A549 (cell line): ENCODE measurements around the gene ARHGEF26. TPM values are rescaled to one million over a fixed set of nuclear protein-coding genes. Genes with fewer than 3 reads are reported as not detected.

ENCODE experiments used
- ATAC-seq, 2 experiments: fragments of 200-7000 bp in 1 of 2; fragments of >200 bp in 1 of 2; cut with Nextera tagmentation in 1 of 2; cut with Tn5 transposase in 1 of 2; 3 replicates each; pipeline versions ENCODE4 v1.8.0 to v1.9.1; 2018 to 2020; ENCODE audit warnings: mild to moderate bottlenecking in 1 of 2, moderate library complexity in 1 of 2
- CTCF ChIA-PET: fragments of 300-600 bp; sonication (Branson Sonifier 250); formaldehyde crosslinking; extraction: SDS; loops from one replicate; lab custom pipeline; 2021; ENCODE audit warnings: antibody characterized with exemption, inconsistent platforms; lab: Yijun Ruan, JAX
- POLR2A ChIA-PET: fragments of 350-600 bp; formaldehyde crosslinking; extraction: SDS; loops from one replicate; lab custom pipeline; 2021; ENCODE audit warnings: antibody characterized with exemption, inconsistent platforms; lab: Yijun Ruan, JAX
- DNase-seq, 2 experiments: peaks; one replicate each; pipeline versions ENCODE4 v3.0.0 to v3.0.0-alpha.2; 2011 to 2016; ENCODE audit warnings: low read depth in 1 of 2, low spot score in 1 of 2
- FAIRE-seq: peaks from 2 replicates; lab custom pipeline; 2011; peaks lifted over from hg19 to GRCh38; lab: Jason Lieb, UNC
- H3K27ac ChIP-seq, 2 experiments: fragments of >200 bp; sonication (Bioruptor Twin); formaldehyde crosslinking; 3 replicates each; pipeline ENCODE4 v1.5.1; 2016 to 2017
- H3K4me1 ChIP-seq: fragments of >200 bp; sonication (Bioruptor Twin); formaldehyde crosslinking; 3 replicates; pipeline ENCODE4 v1.6.1; 2016
- H3K4me2 ChIP-seq: fragments of >200 bp; sonication (Bioruptor Twin); formaldehyde crosslinking; 3 replicates; pipeline ENCODE4 v1.6.1; 2016
- H3K4me3 ChIP-seq: fragments of >200 bp; sonication (Bioruptor Twin); formaldehyde crosslinking; 3 replicates; pipeline ENCODE4 v1.5.1; 2016
- H3K9me3 ChIP-seq: fragments of >200 bp; sonication (Bioruptor Twin); formaldehyde crosslinking; 3 replicates; pipeline ENCODE4 v1.6.1; 2016
- CBX2 ChIP-seq: fragments of 200-600 bp; sonication (generic); IDR thresholded peaks from 2 replicates; pipeline ENCODE4 v1.6.1; 2016; ENCODE audit warnings: low read depth, mild to moderate bottlenecking, borderline replicate concordance
- CBX8 ChIP-seq: fragments of 200-600 bp; sonication (generic); IDR thresholded peaks from 2 replicates; pipeline ENCODE4 v1.6.1; 2016
- CEBPB ChIP-seq, 2 experiments: fragments of >200 bp in 1 of 2; sonication (Bioruptor Twin) in 1 of 2; formaldehyde crosslinking in 1 of 2; IDR thresholded peaks; 2 replicates each; pipeline ENCODE4 v1.6.1; 2012 to 2016
- CHD2 ChIP-seq: fragments of 150-350 bp; IDR thresholded peaks from 2 replicates; pipeline ENCODE4 v1.6.1; 2014; ENCODE audit warnings: low read length; ENCODE audit not compliant: partially characterized antibody
- EHF ChIP-seq: fragments of 250-450 bp; sonication (Bioruptor Pico); IDR thresholded peaks from 2 replicates; pipeline ENCODE4 v1.5.0; 2020; ENCODE audit warnings: mild to moderate bottlenecking
- EHMT2 ChIP-seq: fragments of 200-600 bp; sonication (generic); IDR thresholded peaks from 2 replicates; pipeline ENCODE4 v1.6.1; 2016; ENCODE audit warnings: antibody characterized with exemption, low read depth, mild to moderate bottlenecking, moderate library complexity
- FOSB ChIP-seq: fragments of 250-450 bp; sonication (Bioruptor Pico); IDR thresholded peaks from 2 replicates; pipeline ENCODE4 v1.5.0; 2020; ENCODE audit warnings: mild to moderate bottlenecking, moderate library complexity
- HDAC2 ChIP-seq: fragments of 200-600 bp; sonication (generic); IDR thresholded peaks from 2 replicates; pipeline ENCODE4 v1.6.1; 2016
- HEYL ChIP-seq: fragments of 250-450 bp; sonication (Bioruptor Pico); IDR thresholded peaks from 2 replicates; pipeline ENCODE4 v1.8.0; 2021; ENCODE audit warnings: mild to moderate bottlenecking, moderate library complexity
- NFE2L2 ChIP-seq: fragments of 150-350 bp; conservative IDR thresholded peaks from 2 replicates; pipeline ENCODE4 v1.6.1; 2014; ENCODE audit warnings: low read length
- NPAS2 ChIP-seq: fragments of 250-450 bp; sonication (Bioruptor Pico); IDR thresholded peaks from 2 replicates; pipeline ENCODE4 v1.8.0; 2022; ENCODE audit warnings: mild to moderate bottlenecking, moderate library complexity, borderline replicate concordance
- PHF8 ChIP-seq: fragments of 200-600 bp; sonication (generic); IDR thresholded peaks from 2 replicates; pipeline ENCODE4 v1.6.1; 2016; ENCODE audit warnings: low read depth, mild to moderate bottlenecking, antibody characterized with exemption, moderate library complexity, borderline replicate concordance
- RAD21 ChIP-seq, 2 experiments: fragments of >200 bp in 1 of 2; sonication (Bioruptor Twin) in 1 of 2; formaldehyde crosslinking in 1 of 2; IDR thresholded peaks in 1 of 2; conservative IDR thresholded peaks in 1 of 2; 2 replicates in 1 of 2; 3 replicates in 1 of 2; pipeline ENCODE4 v1.6.1; 2012 to 2018; ENCODE audit warnings: inconsistent platforms in 1 of 2
- RARB ChIP-seq: fragments of 250-450 bp; sonication (Bioruptor Pico); IDR thresholded peaks from 2 replicates; pipeline ENCODE4 v1.8.0; 2021; ENCODE audit warnings: mild to moderate bottlenecking, moderate library complexity
- RFX5 ChIP-seq: fragments of 450-650 bp; IDR thresholded peaks from 2 replicates; pipeline ENCODE4 v1.7.1; 2014; ENCODE audit warnings: antibody characterized with exemption, mild to moderate bottlenecking, moderate library complexity
- RNF2 ChIP-seq: fragments of 200-600 bp; sonication (generic); IDR thresholded peaks from 2 replicates; pipeline ENCODE4 v1.6.1; 2016; ENCODE audit warnings: low read depth, mild to moderate bottlenecking, antibody characterized with exemption, moderate library complexity, borderline replicate concordance
- SMC3 ChIP-seq: fragments of >200 bp; sonication (Bioruptor Twin); formaldehyde crosslinking; IDR thresholded peaks from 3 replicates; pipeline ENCODE4 v1.6.1; 2018; ENCODE audit warnings: inconsistent platforms
- TP53 ChIP-seq: fragments of 250-450 bp; sonication (Bioruptor Pico); IDR thresholded peaks from 2 replicates; pipeline ENCODE4 v1.5.0; 2021; ENCODE audit warnings: mild to moderate bottlenecking, moderate library complexity
- ZNF302 ChIP-seq: fragments of 250-450 bp; sonication (Bioruptor Pico); IDR thresholded peaks from 2 replicates; pipeline ENCODE4 v1.9.0; 2021; ENCODE audit warnings: inconsistent platforms, mild to moderate bottlenecking, moderate library complexity
- ZSCAN20 ChIP-seq: fragments of 250-450 bp; sonication (Bioruptor Pico); IDR thresholded peaks from 2 replicates; pipeline ENCODE4 v1.8.0; 2022; ENCODE audit warnings: mild to moderate bottlenecking, moderate library complexity
- WGBS: methylation state at CpG from one replicate; pipeline ENCODE4 v1.1.6; 2017; ENCODE audit errors: missing lambda C conversion rate; 5-methylcytosine and 5-hydroxymethylcytosine counted together
- polyA plus RNA-seq, 4 experiments: library from polyadenylated mRNA; depleted of rRNA in 3 of 4; stranded (reverse); fragments of >200 nt; fragmentation: RNase III in 1 of 4; extraction: RNeasy Plus Mini Kit Qiagen cat#74134 plus additional on column Dnase treatment in 1 of 4; gene quantifications; 2 replicates in 3 of 4; 3 replicates in 1 of 4; pipeline ENCODE4 v1.2.3, GENCODE V29; 2011 to 2017
- TF ChIP-seq, protein P1 (sequence below): IDR thresholded peaks from 2 replicates; pipeline ENCODE4 v1.6.1; 2012
- TF ChIP-seq, protein P2 (sequence below): IDR thresholded peaks from 2 replicates; pipeline ENCODE4 v1.6.1; 2012; ENCODE audit warnings: low read depth, borderline replicate concordance
- TF ChIP-seq, protein P3 (sequence below): fragments of >200 bp; sonication (Bioruptor Twin); formaldehyde crosslinking; IDR thresholded peaks from 2 replicates; pipeline ENCODE4 v1.6.1; 2016
- TF ChIP-seq, protein P4 (sequence below): IDR thresholded peaks from 2 replicates; pipeline ENCODE4 v1.6.1; 2012

ARHGEF26 gene
- polyA plus RNA-seq, 2 of the 4 experiments (the other 2 are of a cell fraction): 2.9 to 5.8 TPM

DNA sequence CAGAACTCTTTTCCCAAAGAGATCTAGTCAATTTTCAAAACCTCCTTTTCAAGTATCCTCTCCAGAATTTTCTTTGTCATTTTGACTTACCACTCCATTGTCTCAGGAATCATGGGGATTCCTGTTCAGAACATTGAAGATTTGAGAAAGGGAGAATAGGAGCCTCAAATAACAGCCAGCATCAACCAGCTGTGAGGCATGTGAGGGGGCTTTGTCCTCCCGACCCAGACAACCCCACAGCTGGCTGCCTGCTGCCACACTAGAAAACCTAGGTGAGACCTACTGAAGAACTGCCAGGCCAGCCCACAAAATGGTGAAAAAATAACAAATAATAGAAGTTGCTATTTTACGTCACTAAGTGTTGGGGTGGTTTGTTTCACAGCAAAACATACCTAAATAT lies 5.9 kb upstream of the ARHGEF26 start:
- H3K9me3 ChIP-seq: no peaks in the 10 kb centered on the region
- CTCF ChIA-PET: no interaction called here
- DNase-seq: no peak
- TF ChIP-seq EHMT2: no peak
- TF ChIP-seq ZSCAN20 (CRISPR knock-in tag): no peak
- no peak for TF ChIP-seq SMC3
- TF ChIP-seq, protein P1, sequence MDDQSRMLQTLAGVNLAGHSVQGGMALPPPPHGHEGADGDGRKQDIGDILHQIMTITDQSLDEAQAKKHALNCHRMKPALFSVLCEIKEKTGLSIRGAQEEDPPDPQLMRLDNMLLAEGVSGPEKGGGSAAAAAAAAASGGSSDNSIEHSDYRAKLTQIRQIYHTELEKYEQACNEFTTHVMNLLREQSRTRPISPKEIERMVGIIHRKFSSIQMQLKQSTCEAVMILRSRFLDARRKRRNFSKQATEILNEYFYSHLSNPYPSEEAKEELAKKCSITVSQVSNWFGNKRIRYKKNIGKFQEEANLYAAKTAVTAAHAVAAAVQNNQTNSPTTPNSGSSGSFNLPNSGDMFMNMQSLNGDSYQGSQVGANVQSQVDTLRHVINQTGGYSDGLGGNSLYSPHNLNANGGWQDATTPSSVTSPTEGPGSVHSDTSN: no peak
- TF ChIP-seq RNF2: no peak
- no peak for TF ChIP-seq RFX5
- TF ChIP-seq, protein P2, sequence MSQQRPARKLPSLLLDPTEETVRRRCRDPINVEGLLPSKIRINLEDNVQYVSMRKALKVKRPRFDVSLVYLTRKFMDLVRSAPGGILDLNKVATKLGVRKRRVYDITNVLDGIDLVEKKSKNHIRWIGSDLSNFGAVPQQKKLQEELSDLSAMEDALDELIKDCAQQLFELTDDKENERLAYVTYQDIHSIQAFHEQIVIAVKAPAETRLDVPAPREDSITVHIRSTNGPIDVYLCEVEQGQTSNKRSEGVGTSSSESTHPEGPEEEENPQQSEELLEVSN: no peak
- TF ChIP-seq CBX8: no peak
- TF ChIP-seq CBX2: no peak
- TF ChIP-seq RARB (CRISPR knock-in tag): no peak
- TF ChIP-seq NPAS2: no peak
- TF ChIP-seq RAD21 (conservative IDR thresholded peaks at IDR 0.05 in 1 of 2, IDR thresholded peaks at IDR 0.05 in 1 of 2): no peak
- no peak for TF ChIP-seq HDAC2
- TF ChIP-seq, protein P3, sequence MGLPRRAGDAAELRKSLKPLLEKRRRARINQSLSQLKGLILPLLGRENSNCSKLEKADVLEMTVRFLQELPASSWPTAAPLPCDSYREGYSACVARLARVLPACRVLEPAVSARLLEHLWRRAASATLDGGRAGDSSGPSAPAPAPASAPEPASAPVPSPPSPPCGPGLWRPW: no peak
- TF ChIP-seq CHD2: no peak
- no peak for TF ChIP-seq FOSB (CRISPR knock-in tag)
- TF ChIP-seq PHF8: no peak
- TF ChIP-seq ZNF302: no peak
- TF ChIP-seq TP53 (CRISPR knock-in tag): no peak
- no peak for TF ChIP-seq CEBPB (IDR thresholded peaks at IDR 0.05)
- TF ChIP-seq, all 56 proteins: peak for 0
- WGBS: 77% methylated on average over 2 of the region's 2 CpGs
- POLR2A ChIA-PET: no interaction called here
- Histone ChIP-seq H3K4me3 (no peak overlapping the region), H3K4me1 (peaks cover under 1% of the 10 kb centered on the region; the same call in 1 of the 3 replicates), H3K27ac (no peak overlapping the region), H3K4me2 (no peak overlapping the region)
- FAIRE-seq (no peak), ATAC-seq (no peak)

DNA sequence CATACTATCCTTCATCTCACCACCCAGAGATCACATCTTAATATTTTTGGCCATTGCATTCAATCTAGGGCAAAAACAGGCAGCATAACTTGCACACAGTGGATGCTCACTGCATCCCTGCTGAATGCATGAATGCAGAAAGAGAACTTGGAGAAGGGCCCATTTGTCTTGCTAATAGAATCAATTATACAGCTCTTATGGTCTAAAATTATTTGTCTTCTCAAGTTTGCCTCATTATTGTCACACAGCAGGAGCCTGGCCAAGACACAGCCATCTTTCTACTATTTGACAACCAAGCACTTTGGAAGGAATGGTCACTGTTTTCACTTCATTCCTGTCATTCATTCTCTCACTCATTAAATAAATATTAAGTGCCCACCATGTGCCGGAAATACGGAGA lies 1.2 kb upstream of the ARHGEF26 start:
- Histone ChIP-seq H3K4me2 (peak overlapping the region; percentile 82), H3K4me1 (peaks cover 31% of the 10 kb centered on the region), H3K4me3 (no peak overlapping the region), H3K27ac (no peak overlapping the region), H3K9me3 (no peaks in the 10 kb centered on the region)
- no peak for ATAC-seq
- ChIA-PET POLR2A (no interaction called here), CTCF (interaction anchor here (1.1 to 1.4 kb wide), 2 partner anchors 12 to 1094 kb away, joined by 3 to 5 read pairs; no protein-coding TSS in a partner anchor)
- WGBS: 90% methylated on average over 2 of the region's 2 CpGs
- TF ChIP-seq EHF (no peak), HEYL (CRISPR knock-in tag) (no peak)
- FAIRE-seq: no peak
- no peak for DNase-seq

DNA sequence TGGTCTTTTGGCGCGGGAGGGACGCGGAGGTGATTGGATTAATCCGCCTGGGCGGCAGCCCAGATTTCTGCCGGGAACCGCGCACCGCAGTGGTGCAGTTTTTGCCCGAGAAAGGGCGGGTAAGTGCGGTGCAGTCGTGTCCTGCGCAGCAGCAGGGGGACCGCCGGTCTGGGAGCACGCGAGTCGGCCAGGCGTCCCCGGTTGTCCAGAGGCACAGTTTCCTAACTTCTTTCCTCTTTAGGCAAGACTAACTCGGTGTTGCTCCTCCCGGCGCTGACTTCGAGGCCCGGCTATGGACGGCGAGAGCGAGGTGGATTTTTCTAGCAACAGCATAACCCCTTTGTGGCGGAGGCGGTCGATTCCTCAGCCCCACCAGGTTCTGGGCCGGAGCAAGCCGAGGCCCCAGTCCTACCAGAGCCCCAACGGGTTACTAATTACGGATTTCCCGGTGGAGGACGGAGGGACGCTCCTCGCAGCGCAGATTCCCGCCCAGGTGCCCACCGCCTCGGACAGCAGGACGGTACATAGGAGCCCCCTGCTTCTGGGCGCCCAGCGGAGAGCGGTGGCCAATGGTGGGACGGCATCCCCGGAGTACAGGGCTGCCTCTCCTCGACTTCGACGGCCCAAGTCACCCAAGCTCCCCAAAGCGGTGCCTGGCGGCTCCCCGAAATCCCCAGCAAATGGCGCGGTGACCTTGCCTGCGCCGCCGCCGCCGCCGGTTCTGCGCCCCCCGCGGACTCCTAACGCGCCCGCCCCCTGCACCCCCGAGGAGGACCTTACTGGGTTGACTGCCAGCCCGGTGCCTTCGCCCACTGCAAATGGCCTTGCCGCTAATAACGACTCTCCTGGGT lies 736 bp downstream of the ARHGEF26 start:
- H3K9me3 ChIP-seq: no peaks in the 10 kb centered on the region
- TF ChIP-seq, protein P4, sequence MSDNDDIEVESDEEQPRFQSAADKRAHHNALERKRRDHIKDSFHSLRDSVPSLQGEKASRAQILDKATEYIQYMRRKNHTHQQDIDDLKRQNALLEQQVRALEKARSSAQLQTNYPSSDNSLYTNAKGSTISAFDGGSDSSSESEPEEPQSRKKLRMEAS: peak; percentile 78
- no peak for TF ChIP-seq NFE2L2
- TF ChIP-seq, protein P2: peak; percentile 93; the same call in 1 of the 2 replicates
- peak; percentile 47 to 69 for DNase-seq
- peak overlapping the region; percentile 75 to 87 for H3K27ac ChIP-seq
- ChIA-PET POLR2A (no interaction called here), CTCF (interaction anchor here (1.1 to 3.6 kb wide), 6 partner anchors 9 to 131 kb away, joined by 3 to 19 read pairs (median 4); no protein-coding TSS in a partner anchor)
- H3K4me3 ChIP-seq: peak overlapping the region; percentile 77
- WGBS: 25% methylated on average over 20 of the region's 76 CpGs
- FAIRE-seq: no peak
- H3K4me2 ChIP-seq: peak overlapping the region; percentile 82
- H3K4me1 ChIP-seq: peaks cover 50% of the 10 kb centered on the region
- ATAC-seq: peak; percentile 79 to 83
